Measurements from ENCODE around the gene ZIC1.

Gene ZIC1

DNA sequence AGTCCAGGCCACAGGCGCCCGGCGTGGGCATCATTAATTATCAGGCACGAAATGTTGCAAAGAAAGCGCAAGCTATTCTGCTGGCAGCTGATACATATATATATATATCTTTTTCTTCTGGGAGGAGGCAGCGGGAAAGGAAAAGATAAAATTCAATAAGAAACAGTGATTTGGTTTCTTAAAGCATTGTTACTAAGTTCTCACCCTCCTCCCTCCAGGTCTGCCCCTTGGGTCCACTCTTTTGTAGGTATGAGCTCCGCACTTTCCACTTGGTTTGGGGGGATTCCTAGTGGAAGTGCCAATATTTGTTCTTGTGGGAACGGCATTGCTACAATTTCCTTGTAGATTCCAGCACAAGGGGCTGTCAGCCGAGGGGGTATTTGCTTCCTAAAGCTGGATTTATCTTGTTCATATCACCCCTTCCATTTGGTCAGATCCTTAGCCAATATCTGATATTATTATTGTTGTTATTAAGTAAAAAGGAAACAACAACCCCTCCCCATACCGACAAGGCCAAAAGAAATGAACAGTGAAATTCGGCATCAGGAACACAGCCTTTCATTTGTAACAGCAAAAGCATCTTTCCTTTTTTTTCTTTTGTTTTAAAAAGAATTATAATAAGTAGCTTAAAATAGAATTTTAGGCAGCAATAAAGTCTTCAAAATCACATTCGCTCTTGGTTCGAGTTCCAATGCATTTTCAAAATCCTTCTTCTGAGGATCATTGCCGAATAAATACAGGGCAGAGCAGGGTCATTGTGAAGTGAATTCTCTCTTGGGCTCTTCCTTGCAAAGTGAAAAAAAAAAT is 15.6 kb downstream of the ZIC1 start (continued):
- TF ChIP-seq, protein P1, sequence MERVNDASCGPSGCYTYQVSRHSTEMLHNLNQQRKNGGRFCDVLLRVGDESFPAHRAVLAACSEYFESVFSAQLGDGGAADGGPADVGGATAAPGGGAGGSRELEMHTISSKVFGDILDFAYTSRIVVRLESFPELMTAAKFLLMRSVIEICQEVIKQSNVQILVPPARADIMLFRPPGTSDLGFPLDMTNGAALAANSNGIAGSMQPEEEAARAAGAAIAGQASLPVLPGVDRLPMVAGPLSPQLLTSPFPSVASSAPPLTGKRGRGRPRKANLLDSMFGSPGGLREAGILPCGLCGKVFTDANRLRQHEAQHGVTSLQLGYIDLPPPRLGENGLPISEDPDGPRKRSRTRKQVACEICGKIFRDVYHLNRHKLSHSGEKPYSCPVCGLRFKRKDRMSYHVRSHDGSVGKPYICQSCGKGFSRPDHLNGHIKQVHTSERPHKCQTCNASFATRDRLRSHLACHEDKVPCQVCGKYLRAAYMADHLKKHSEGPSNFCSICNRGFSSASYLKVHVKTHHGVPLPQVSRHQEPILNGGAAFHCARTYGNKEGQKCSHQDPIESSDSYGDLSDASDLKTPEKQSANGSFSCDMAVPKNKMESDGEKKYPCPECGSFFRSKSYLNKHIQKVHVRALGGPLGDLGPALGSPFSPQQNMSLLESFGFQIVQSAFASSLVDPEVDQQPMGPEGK (CRISPR knock-in tag; IDR thresholded peaks at IDR 0.05; ENCODE audit: borderline replicate concordance) = no peak

DNA sequence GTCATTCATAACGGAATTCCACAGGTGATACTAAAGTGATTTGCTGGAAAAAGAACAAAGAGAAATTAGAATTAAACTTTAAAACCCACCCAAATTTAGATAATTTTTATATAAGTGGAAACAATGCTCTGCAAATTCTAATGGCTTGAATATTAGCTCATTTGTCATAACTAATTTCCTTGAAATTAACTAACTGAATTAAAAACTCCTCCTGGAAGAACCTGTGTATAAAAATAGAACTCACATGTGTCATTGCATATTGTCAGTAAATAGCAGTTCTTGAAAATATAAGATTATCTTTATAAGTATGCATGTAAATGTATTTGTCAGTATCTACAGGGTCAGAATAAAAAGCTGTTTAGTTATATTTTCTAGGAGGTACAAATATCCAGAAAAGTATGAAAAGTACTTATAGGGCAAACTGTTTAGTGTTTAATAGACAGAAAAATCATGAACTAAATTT is 16.3 kb downstream of the ZIC1 start:
- ATAC-seq = no peak
- TF ChIP-seq ZNF70 (CRISPR knock-in tag; IDR thresholded peaks at IDR 0.05) (no peak), ARNTL (CRISPR knock-in tag; IDR thresholded peaks at IDR 0.05; ENCODE audit: borderline replicate concordance, low read depth) (no peak), TCF4 (CRISPR knock-in tag; IDR thresholded peaks at IDR 0.05; ENCODE audit: borderline replicate concordance) (no peak), ZC3H10 (CRISPR knock-in tag; IDR thresholded peaks at IDR 0.05) (no peak), ZFP3 (CRISPR knock-in tag; IDR thresholded peaks at IDR 0.05) (no peak), GLIS3 (CRISPR knock-in tag; IDR thresholded peaks at IDR 0.05) (no peak), ISL1 (CRISPR knock-in tag; IDR thresholded peaks at IDR 0.05) (no peak), CSDC2 (CRISPR knock-in tag; IDR thresholded peaks at IDR 0.05) (no peak)
- TF ChIP-seq, protein P2, sequence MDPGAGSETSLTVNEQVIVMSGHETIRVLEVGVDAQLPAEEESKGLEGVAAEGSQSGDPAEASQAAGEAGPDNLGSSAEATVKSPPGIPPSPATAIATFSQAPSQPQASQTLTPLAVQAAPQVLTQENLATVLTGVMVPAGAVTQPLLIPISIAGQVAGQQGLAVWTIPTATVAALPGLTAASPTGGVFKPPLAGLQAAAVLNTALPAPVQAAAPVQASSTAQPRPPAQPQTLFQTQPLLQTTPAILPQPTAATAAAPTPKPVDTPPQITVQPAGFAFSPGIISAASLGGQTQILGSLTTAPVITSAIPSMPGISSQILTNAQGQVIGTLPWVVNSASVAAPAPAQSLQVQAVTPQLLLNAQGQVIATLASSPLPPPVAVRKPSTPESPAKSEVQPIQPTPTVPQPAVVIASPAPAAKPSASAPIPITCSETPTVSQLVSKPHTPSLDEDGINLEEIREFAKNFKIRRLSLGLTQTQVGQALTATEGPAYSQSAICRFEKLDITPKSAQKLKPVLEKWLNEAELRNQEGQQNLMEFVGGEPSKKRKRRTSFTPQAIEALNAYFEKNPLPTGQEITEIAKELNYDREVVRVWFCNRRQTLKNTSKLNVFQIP (CRISPR knock-in tag; IDR thresholded peaks at IDR 0.05; ENCODE audit: borderline replicate concordance, low read depth) = no peak
- TF ChIP-seq, protein P3, sequence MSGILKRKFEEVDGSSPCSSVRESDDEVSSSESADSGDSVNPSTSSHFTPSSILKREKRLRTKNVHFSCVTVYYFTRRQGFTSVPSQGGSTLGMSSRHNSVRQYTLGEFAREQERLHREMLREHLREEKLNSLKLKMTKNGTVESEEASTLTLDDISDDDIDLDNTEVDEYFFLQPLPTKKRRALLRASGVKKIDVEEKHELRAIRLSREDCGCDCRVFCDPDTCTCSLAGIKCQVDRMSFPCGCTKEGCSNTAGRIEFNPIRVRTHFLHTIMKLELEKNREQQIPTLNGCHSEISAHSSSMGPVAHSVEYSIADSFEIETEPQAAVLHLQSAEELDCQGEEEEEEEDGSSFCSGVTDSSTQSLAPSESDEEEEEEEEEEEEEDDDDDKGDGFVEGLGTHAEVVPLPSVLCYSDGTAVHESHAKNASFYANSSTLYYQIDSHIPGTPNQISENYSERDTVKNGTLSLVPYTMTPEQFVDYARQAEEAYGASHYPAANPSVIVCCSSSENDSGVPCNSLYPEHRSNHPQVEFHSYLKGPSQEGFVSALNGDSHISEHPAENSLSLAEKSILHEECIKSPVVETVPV (CRISPR knock-in tag; IDR thresholded peaks at IDR 0.05) = no peak
- TF ChIP-seq, protein P4, sequence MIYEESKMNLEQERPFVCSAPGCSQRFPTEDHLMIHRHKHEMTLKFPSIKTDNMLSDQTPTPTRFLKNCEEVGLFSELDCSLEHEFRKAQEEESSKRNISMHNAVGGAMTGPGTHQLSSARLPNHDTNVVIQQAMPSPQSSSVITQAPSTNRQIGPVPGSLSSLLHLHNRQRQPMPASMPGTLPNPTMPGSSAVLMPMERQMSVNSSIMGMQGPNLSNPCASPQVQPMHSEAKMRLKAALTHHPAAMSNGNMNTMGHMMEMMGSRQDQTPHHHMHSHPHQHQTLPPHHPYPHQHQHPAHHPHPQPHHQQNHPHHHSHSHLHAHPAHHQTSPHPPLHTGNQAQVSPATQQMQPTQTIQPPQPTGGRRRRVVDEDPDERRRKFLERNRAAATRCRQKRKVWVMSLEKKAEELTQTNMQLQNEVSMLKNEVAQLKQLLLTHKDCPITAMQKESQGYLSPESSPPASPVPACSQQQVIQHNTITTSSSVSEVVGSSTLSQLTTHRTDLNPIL (CRISPR knock-in tag; IDR thresholded peaks at IDR 0.05; ENCODE audit: low read depth) = no peak

DNA sequence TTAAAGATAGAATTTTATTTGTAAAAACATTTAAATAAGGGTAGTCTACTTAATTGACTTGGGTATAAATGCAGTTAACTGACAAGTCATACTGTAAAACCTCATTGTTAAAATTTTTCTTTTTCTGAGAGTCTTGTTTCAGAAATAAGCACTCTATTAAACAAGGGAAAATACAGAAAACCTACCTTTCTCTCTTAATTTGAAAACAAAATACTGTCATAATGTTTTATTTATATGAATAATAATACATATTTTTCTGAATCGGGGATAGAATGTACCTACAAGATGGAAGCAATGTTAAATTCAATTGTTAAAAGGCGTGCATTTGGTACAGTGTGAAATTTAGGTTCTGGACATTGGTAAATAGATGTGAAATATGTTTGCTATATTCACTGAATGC is 17.8 kb downstream of the ZIC1 start:
- TF ChIP-seq BACH2 (CRISPR knock-in tag; IDR thresholded peaks at IDR 0.05; ENCODE audit: borderline replicate concordance) (no peak), ESRRG (CRISPR knock-in tag; IDR thresholded peaks at IDR 0.05) (no peak), GLIS3 (CRISPR knock-in tag; IDR thresholded peaks at IDR 0.05) (no peak), ZNF565 (CRISPR knock-in tag; conservative IDR thresholded peaks at IDR 0.05; ENCODE audit: low read depth) (no peak), ZC3H10 (CRISPR knock-in tag; IDR thresholded peaks at IDR 0.05) (no peak), TOX (CRISPR knock-in tag; IDR thresholded peaks at IDR 0.05; ENCODE audit: borderline replicate concordance) (no peak), TCF4 (CRISPR knock-in tag; IDR thresholded peaks at IDR 0.05; ENCODE audit: borderline replicate concordance) (no peak), ISL1 (CRISPR knock-in tag; IDR thresholded peaks at IDR 0.05) (no peak)
- TF ChIP-seq, protein P3 (CRISPR knock-in tag; IDR thresholded peaks at IDR 0.05) = no peak
- no peak for ATAC-seq

DNA sequence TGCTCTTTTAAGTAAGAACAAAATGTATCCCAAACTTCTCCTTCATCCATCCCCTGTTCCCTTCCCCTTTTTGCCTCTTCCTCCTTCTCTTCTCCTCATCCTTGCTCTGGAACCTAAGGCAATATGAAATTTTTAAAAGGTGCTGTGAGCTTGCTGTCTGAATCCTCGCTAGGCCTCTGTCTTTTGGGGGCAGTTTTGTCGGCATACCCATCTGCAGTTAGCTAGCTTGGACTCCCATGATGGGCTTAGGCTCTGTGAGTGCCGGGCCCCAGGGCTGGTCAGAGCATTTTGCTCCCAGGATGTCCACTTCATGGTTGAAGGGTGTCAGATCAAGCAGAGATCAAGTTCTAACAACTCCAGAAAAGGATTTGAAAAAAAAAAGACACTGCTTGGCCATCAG is 18.6 kb downstream of the ZIC1 start:
- TF ChIP-seq, protein P2 (CRISPR knock-in tag; IDR thresholded peaks at IDR 0.05; ENCODE audit: borderline replicate concordance, low read depth) = no peak
- no peak for TF ChIP-seq OSR1 (CRISPR knock-in tag; IDR thresholded peaks at IDR 0.05)
- no peak for TF ChIP-seq ZNF565 (CRISPR knock-in tag; conservative IDR thresholded peaks at IDR 0.05; ENCODE audit: low read depth)
- no peak for TF ChIP-seq ZNF8 (CRISPR knock-in tag; IDR thresholded peaks at IDR 0.05)
- no peak for TF ChIP-seq ZFP3 (CRISPR knock-in tag; IDR thresholded peaks at IDR 0.05)
- TF ChIP-seq, protein P5, sequence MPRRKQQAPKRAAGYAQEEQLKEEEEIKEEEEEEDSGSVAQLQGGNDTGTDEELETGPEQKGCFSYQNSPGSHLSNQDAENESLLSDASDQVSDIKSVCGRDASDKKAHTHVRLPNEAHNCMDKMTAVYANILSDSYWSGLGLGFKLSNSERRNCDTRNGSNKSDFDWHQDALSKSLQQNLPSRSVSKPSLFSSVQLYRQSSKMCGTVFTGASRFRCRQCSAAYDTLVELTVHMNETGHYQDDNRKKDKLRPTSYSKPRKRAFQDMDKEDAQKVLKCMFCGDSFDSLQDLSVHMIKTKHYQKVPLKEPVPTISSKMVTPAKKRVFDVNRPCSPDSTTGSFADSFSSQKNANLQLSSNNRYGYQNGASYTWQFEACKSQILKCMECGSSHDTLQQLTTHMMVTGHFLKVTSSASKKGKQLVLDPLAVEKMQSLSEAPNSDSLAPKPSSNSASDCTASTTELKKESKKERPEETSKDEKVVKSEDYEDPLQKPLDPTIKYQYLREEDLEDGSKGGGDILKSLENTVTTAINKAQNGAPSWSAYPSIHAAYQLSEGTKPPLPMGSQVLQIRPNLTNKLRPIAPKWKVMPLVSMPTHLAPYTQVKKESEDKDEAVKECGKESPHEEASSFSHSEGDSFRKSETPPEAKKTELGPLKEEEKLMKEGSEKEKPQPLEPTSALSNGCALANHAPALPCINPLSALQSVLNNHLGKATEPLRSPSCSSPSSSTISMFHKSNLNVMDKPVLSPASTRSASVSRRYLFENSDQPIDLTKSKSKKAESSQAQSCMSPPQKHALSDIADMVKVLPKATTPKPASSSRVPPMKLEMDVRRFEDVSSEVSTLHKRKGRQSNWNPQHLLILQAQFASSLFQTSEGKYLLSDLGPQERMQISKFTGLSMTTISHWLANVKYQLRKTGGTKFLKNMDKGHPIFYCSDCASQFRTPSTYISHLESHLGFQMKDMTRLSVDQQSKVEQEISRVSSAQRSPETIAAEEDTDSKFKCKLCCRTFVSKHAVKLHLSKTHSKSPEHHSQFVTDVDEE (CRISPR knock-in tag; IDR thresholded peaks at IDR 0.05) = no peak
- no peak for TF ChIP-seq TCF4 (CRISPR knock-in tag; IDR thresholded peaks at IDR 0.05; ENCODE audit: borderline replicate concordance)
- TF ChIP-seq ARNTL (CRISPR knock-in tag; IDR thresholded peaks at IDR 0.05; ENCODE audit: borderline replicate concordance, low read depth) = no peak
- TF ChIP-seq ESRRG (CRISPR knock-in tag; IDR thresholded peaks at IDR 0.05) = no peak
- TF ChIP-seq GLIS3 (CRISPR knock-in tag; IDR thresholded peaks at IDR 0.05) = no peak
- TF ChIP-seq ZC3H10 (CRISPR knock-in tag; IDR thresholded peaks at IDR 0.05) = no peak
- no peak for ATAC-seq
